ENCODE data around the gene SPATS2L. TPM values are rescaled to one million over a fixed set of nuclear protein-coding genes. Genes with fewer than 3 reads are reported as not detected.

Gene SPATS2L
- total and polyA plus RNA-seq, 2 of the 13 experiments (the other 11 are each of a cell fraction or from before 2014, with no cell fraction given), result 154 to 212 TPM

GRCh38 chr2:200509612-200510433 lies 203.3 kb downstream of the SPATS2L start, which contains the start of gene KCTD18 (continued):
- TF ChIP-seq NFE2L1 (CRISPR knock-in tag; IDR thresholded peaks at IDR 0.05; ENCODE audit: borderline replicate concordance), result no peak
- TF ChIP-seq HDAC1 (CRISPR knock-in tag; IDR thresholded peaks at IDR 0.05), result peak; percentile 99
- TF ChIP-seq TBL1XR1 (IDR thresholded peaks at IDR 0.05; ENCODE audit: borderline replicate concordance, low read length, partially characterized antibody), result peak; percentile 13
- no peak for TF ChIP-seq GZF1 (CRISPR knock-in tag; IDR thresholded peaks at IDR 0.05)
- TF ChIP-seq MED13 (CRISPR knock-in tag; IDR thresholded peaks at IDR 0.05), result no peak; the same call in 1 of the 2 replicates
- peak; percentile 45; the same call in 1 of the 2 replicates for TF ChIP-seq ZKSCAN8 (CRISPR knock-in tag; IDR thresholded peaks at IDR 0.05; ENCODE audit: borderline replicate concordance)
- no peak for TF ChIP-seq TBX3 (IDR thresholded peaks at IDR 0.05; ENCODE audit: borderline replicate concordance)
- peak; percentile 67; the same call in 1 of the 2 replicates for TF ChIP-seq ZNF879 (CRISPR knock-in tag; IDR thresholded peaks at IDR 0.05)
- TF ChIP-seq MTA1 (CRISPR knock-in tag; IDR thresholded peaks at IDR 0.05; ENCODE audit: borderline replicate concordance), result peak; percentile 99
- TF ChIP-seq, protein P1, sequence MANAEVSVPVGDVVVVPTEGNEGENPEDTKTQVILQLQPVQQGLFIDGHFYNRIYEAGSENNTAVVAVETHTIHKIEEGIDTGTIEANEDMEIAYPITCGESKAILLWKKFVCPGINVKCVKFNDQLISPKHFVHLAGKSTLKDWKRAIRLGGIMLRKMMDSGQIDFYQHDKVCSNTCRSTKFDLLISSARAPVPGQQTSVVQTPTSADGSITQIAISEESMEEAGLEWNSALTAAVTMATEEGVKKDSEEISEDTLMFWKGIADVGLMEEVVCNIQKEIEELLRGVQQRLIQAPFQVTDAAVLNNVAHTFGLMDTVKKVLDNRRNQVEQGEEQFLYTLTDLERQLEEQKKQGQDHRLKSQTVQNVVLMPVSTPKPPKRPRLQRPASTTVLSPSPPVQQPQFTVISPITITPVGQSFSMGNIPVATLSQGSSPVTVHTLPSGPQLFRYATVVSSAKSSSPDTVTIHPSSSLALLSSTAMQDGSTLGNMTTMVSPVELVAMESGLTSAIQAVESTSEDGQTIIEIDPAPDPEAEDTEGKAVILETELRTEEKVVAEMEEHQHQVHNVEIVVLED (CRISPR knock-in tag; IDR thresholded peaks at IDR 0.05; ENCODE audit: borderline replicate concordance), result peak; percentile 94
- TF ChIP-seq NFYC (CRISPR knock-in tag; IDR thresholded peaks at IDR 0.05), result no peak
- TF ChIP-seq CCDC6 (CRISPR knock-in tag; IDR thresholded peaks at IDR 0.05), result peak; percentile 94
- peak; percentile 93 for TF ChIP-seq GATAD2A (CRISPR knock-in tag; IDR thresholded peaks at IDR 0.05)
- no peak for TF ChIP-seq NCOA5 (CRISPR knock-in tag; IDR thresholded peaks at IDR 0.05)
- TF ChIP-seq, protein P2, sequence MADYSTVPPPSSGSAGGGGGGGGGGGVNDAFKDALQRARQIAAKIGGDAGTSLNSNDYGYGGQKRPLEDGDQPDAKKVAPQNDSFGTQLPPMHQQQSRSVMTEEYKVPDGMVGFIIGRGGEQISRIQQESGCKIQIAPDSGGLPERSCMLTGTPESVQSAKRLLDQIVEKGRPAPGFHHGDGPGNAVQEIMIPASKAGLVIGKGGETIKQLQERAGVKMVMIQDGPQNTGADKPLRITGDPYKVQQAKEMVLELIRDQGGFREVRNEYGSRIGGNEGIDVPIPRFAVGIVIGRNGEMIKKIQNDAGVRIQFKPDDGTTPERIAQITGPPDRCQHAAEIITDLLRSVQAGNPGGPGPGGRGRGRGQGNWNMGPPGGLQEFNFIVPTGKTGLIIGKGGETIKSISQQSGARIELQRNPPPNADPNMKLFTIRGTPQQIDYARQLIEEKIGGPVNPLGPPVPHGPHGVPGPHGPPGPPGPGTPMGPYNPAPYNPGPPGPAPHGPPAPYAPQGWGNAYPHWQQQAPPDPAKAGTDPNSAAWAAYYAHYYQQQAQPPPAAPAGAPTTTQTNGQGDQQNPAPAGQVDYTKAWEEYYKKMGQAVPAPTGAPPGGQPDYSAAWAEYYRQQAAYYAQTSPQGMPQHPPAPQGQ (CRISPR knock-in tag; IDR thresholded peaks at IDR 0.05; ENCODE audit: borderline replicate concordance), result no peak
- TF ChIP-seq THYN1 (CRISPR knock-in tag; IDR thresholded peaks at IDR 0.05; ENCODE audit: borderline replicate concordance, low read depth), result no peak
- no peak for TF ChIP-seq HNRNPL (IDR thresholded peaks at IDR 0.05; ENCODE audit: low read depth, low read length)
- TF ChIP-seq MEIS2 (CRISPR knock-in tag; IDR thresholded peaks at IDR 0.05), result peak; percentile 55; the same call in 1 of the 2 replicates
- no peak for TF ChIP-seq GTF2F1 (IDR thresholded peaks at IDR 0.05; ENCODE audit: low read length)
- no peak for TF ChIP-seq NR2F6 (IDR thresholded peaks at IDR 0.05)
- no peak; the same call in 1 of the 2 replicates for TF ChIP-seq NR2F6 (CRISPR knock-in tag; IDR thresholded peaks at IDR 0.05)
- no peak for TF ChIP-seq MEIS1 (CRISPR knock-in tag; IDR thresholded peaks at IDR 0.05; ENCODE audit: borderline replicate concordance)
- TF ChIP-seq FOXK1 (CRISPR knock-in tag; IDR thresholded peaks at IDR 0.05; ENCODE audit: borderline replicate concordance, low read depth), result no peak; the same call in 1 of the 2 replicates
- TF ChIP-seq GABPA (IDR thresholded peaks at IDR 0.05; ENCODE audit: low read depth, low read length), result peak; percentile 71
- TF ChIP-seq GABPA (CRISPR knock-in tag; IDR thresholded peaks at IDR 0.05; ENCODE audit: low read depth), result peak; percentile 42; the same call in 1 of the 2 replicates
- peak; percentile 98 for TF ChIP-seq SAP130 (CRISPR knock-in tag; IDR thresholded peaks at IDR 0.05; ENCODE audit: low read depth)
- TF ChIP-seq ZSCAN31 (CRISPR knock-in tag; IDR thresholded peaks at IDR 0.05; ENCODE audit: low read depth), result peak; percentile 96
- TF ChIP-seq SUZ12 (IDR thresholded peaks at IDR 0.05; ENCODE audit: low read depth, low read length), result no peak
- no peak for TF ChIP-seq ZNF232 (CRISPR knock-in tag; IDR thresholded peaks at IDR 0.05; ENCODE audit: borderline replicate concordance)
